Panc1 (cell line): ENCODE data around the gene NEK1. TPM values are rescaled to one million over a fixed set of nuclear protein-coding genes. Genes with fewer than 3 reads are reported as not detected.
A peak's percentile ranks its signal among the peaks of the same experiment; 100 is the strongest.

Experiments used
- ATAC-seq: fragments of 200-7000 bp; cut with Tn5 transposase; 2 replicates; pipeline ENCODE4 v1.9.1; 2020; ENCODE audit warnings: mild to moderate bottlenecking, moderate library complexity
- BruUV-seq: library from RNA; stranded (reverse); fragments of 400-500 nt; replicated peaks from 2 replicates; lab custom pipeline; 2021; lab: Mats Ljungman, UMichigan
- CTCF ChIA-PET: fragments of 300-600 bp; sonication (Branson Sonifier 250); formaldehyde crosslinking; loops from one replicate; lab custom pipeline; 2022; ENCODE audit warnings: antibody characterized with exemption; lab: Charles Lee
- POLR2A ChIA-PET: fragments of 300-600 bp; sonication (Branson Sonifier 250); formaldehyde crosslinking; loops from one replicate; lab custom pipeline; 2022; ENCODE audit warnings: antibody characterized with exemption; lab: Charles Lee
- DNase-seq: peaks from one replicate; pipeline ENCODE4 v3.0.0-alpha.2; 2010; ENCODE audit warnings: low read depth, low spot score
- H3K27ac ChIP-seq: 2 replicates; pipeline ENCODE4 v1.5.1; 2011; ENCODE audit warnings: mild to moderate bottlenecking, low read length, inconsistent platforms
- H3K27me3 ChIP-seq: fragments of 200-500 bp; sonication (Bioruptor generic); 2 replicates; pipeline ENCODE4 v1.6.0; 2014; ENCODE audit warnings: low read length, inconsistent platforms; ENCODE audit not compliant: control insufficient read depth, insufficient read depth
- H3K36me3 ChIP-seq: fragments of 200-500 bp; sonication (Bioruptor generic); 2 replicates; pipeline ENCODE4 v1.5.1; 2014; ENCODE audit warnings: inconsistent platforms, mild to moderate bottlenecking, low read length, moderate library complexity; ENCODE audit not compliant: control insufficient read depth, insufficient read depth
- H3K4me1 ChIP-seq: 2 replicates; pipeline ENCODE4 v1.5.1; 2011; ENCODE audit warnings: inconsistent platforms, mild to moderate bottlenecking, low read length, moderate library complexity; ENCODE audit not compliant: control insufficient read depth, insufficient read depth
- H3K4me3 ChIP-seq, 2 experiments: 2 replicates each; pipeline ENCODE4 v1.5.1; 2011 to 2012; ENCODE audit warnings: low read depth in 2 of 2, low read length in 2 of 2, mild to moderate bottlenecking in 2 of 2, inconsistent platforms in 1 of 2, moderate library complexity in 1 of 2
- H3K9me3 ChIP-seq: fragments of 200-500 bp; sonication (Bioruptor generic); 2 replicates; pipeline ENCODE4 v1.5.1; 2014; ENCODE audit warnings: low read depth, mild to moderate bottlenecking, inconsistent platforms, low read length, moderate library complexity; ENCODE audit not compliant: control insufficient read depth, insufficient read depth
- POLR2AphosphoS5 ChIP-seq: IDR thresholded peaks from 2 replicates; pipeline ENCODE4 v1.6.1; 2012; ENCODE audit warnings: mild to moderate bottlenecking, low read depth, low read length, moderate library complexity
- SIN3A ChIP-seq: IDR thresholded peaks from 2 replicates; pipeline ENCODE4 v1.6.1; 2012; ENCODE audit warnings: low read depth, mild to moderate bottlenecking, low read length, moderate library complexity, borderline replicate concordance; ENCODE audit not compliant: insufficient read depth
- TCF7L2 ChIP-seq: IDR thresholded peaks from 2 replicates; pipeline ENCODE4 v1.6.1; 2011; ENCODE audit warnings: mild to moderate bottlenecking, low read depth, low read length, inconsistent platforms
- in situ Hi-C: cut with HindIII; loops from 2 replicates; pipeline ENCODE4 v1.10.0; 2016; ENCODE audit warnings: low sequenced_read_pairs, low pct_unique_long_range_greater_than_20kb
- intact Hi-C: fragments of 100-400 bp; cut with micrococcal nuclease; formaldehyde crosslinking; loops from one replicate; pipeline ENCODE4 v1.10.0; 2022; ENCODE audit not compliant: unreplicated experiment
- total RNA-seq: library from RNA; stranded (reverse); gene quantifications from one replicate; pipeline ENCODE4 v1.2.1, GENCODE V29; 2021; ENCODE audit not compliant: unreplicated experiment
- TF ChIP-seq, protein P1 (sequence below): fragments of 450-650 bp; IDR thresholded peaks from 2 replicates; pipeline ENCODE4 v1.5.1; 2017; ENCODE audit warnings: mild to moderate bottlenecking
- TF ChIP-seq, protein P2 (sequence below), 2 experiments: IDR thresholded peaks; 2 replicates each; pipeline ENCODE4 v1.6.1; 2011 to 2012; ENCODE audit warnings: low read depth in 2 of 2, control low read depth in 1 of 2, low read length in 1 of 2, mild to moderate bottlenecking in 1 of 2, moderate library complexity in 1 of 2; ENCODE audit not compliant: insufficient read depth in 1 of 2

The NEK1 gene
- total RNA-seq, 1 experiment from 2014 or later: 9.2 TPM

DNA sequence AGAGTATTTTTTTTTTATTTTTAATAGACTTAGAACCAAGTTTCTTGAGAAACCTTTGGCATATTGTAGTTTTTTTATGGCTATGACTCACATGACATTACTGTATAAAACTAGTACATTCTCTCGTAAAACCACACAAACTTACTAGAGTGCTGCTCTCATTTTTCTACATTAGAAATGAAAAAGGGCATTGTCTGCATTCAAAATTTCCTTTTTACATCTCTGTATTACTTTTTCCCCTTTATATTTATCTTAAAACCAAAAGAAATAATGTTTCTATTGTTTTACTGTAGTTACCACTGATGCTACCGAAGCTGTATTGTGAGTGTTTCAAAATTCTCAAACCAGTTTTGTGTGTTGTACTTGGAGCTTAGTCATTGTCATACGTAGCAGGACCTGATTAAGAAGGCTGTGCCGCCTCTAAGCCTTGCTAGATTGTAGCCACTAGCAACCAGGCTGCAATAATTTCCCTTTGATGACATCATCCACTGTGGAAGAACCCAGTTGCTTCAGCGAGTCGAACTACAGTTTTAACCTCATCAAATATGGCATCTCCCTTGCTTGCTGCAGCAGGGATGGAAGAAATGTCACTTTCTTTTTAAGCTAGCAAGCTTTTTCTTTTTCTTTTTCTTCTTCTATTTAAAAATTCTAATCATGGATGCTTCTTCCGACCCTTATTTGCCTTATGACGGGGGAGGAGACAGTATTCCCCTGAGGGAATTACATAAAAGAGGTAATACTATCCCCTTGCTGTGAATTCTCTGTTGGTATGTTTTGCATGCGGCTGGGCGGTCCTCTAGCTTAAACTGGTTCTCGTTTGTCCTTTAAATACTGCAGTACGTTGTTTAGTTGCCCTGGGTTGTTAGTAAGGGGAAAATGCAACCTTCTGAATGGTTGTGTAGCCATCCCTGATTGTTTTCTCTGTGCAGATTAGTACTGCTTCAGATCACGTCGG, 47.6 kb upstream of the NEK1 start:
- intact Hi-C loops: no loop called here
- Histone ChIP-seq H3K27ac (peak overlapping the region; percentile 89), H3K36me3 (no peaks in the 10 kb centered on the region), H3K4me3 (peak overlapping the region; percentile 56 to 63), H3K4me1 (peaks cover 14% of the 10 kb centered on the region), H3K9me3 (no peaks in the 10 kb centered on the region), H3K27me3 (no peaks in the 10 kb centered on the region)
- DNase-seq (peak; percentile 91), ATAC-seq (peak; percentile 97)
- ChIA-PET CTCF (no interaction called here), POLR2A (no interaction called here)
- BruUV-seq: no TSS peak
- peak; percentile 78 for TF ChIP-seq TCF7L2
- TF ChIP-seq, protein P1, sequence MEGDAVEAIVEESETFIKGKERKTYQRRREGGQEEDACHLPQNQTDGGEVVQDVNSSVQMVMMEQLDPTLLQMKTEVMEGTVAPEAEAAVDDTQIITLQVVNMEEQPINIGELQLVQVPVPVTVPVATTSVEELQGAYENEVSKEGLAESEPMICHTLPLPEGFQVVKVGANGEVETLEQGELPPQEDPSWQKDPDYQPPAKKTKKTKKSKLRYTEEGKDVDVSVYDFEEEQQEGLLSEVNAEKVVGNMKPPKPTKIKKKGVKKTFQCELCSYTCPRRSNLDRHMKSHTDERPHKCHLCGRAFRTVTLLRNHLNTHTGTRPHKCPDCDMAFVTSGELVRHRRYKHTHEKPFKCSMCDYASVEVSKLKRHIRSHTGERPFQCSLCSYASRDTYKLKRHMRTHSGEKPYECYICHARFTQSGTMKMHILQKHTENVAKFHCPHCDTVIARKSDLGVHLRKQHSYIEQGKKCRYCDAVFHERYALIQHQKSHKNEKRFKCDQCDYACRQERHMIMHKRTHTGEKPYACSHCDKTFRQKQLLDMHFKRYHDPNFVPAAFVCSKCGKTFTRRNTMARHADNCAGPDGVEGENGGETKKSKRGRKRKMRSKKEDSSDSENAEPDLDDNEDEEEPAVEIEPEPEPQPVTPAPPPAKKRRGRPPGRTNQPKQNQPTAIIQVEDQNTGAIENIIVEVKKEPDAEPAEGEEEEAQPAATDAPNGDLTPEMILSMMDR: no peak
- in situ Hi-C loops: no loop called here

DNA sequence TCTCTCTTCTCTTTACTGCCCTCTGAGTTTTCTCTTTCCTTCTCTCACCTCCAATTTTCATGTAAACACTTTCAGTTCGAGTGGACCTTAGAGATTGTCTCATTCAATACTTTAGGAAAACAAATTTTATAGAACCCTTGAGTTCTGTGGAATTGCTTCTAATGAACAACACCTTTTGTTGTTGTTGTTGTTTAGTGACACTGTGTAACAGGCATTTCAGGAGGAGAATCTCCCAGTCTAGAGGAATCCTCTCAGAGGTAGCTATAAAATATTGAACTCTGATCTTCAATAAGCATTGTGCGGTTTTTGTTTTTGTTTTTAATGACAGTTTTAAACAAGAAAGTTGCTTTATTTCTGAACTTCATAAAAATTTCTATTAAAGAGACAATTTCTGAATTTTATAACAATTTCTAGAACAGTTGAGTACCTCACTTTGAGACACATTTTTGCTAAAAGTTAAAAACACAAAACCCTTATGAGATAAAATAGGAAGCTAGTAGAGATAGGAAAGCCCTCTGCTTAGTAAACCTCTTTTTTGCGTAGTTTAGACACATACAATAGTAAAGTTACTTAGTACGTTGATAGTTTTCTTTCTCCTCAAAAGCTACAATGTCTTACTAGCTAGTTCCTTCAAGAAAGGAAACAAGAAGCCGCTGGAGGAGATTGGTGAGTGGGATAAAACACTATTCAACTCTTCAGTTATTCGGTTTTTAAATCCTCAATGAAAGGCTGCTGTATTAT, 46.8 kb upstream of the NEK1 start:
- POLR2A ChIA-PET: interaction anchor here (0.5 kb wide), 1 partner anchor 32 kb away, joined by 3 read pairs; no protein-coding TSS in a partner anchor
- BruUV-seq: TSS peak; percentile 99
- intact Hi-C loops: no loop called here
- ATAC-seq (no peak), DNase-seq (no peak)
- H3K36me3 ChIP-seq: no peaks in the 10 kb centered on the region
- no peaks in the 10 kb centered on the region for H3K9me3 ChIP-seq
- H3K27ac ChIP-seq: peak overlapping the region; percentile 89
- peaks cover 14% of the 10 kb centered on the region for H3K4me1 ChIP-seq
- peak overlapping the region; percentile 56 to 63; a peak in 3 of 4 replicates for H3K4me3 ChIP-seq
- CTCF ChIA-PET: no interaction called here
- no peaks in the 10 kb centered on the region for H3K27me3 ChIP-seq
- in situ Hi-C loops: no loop called here
- TF ChIP-seq TCF7L2 (no peak), SIN3A (no peak), POLR2AphosphoS5 (no peak)
- TF ChIP-seq, protein P1: no peak
- TF ChIP-seq, protein P2, sequence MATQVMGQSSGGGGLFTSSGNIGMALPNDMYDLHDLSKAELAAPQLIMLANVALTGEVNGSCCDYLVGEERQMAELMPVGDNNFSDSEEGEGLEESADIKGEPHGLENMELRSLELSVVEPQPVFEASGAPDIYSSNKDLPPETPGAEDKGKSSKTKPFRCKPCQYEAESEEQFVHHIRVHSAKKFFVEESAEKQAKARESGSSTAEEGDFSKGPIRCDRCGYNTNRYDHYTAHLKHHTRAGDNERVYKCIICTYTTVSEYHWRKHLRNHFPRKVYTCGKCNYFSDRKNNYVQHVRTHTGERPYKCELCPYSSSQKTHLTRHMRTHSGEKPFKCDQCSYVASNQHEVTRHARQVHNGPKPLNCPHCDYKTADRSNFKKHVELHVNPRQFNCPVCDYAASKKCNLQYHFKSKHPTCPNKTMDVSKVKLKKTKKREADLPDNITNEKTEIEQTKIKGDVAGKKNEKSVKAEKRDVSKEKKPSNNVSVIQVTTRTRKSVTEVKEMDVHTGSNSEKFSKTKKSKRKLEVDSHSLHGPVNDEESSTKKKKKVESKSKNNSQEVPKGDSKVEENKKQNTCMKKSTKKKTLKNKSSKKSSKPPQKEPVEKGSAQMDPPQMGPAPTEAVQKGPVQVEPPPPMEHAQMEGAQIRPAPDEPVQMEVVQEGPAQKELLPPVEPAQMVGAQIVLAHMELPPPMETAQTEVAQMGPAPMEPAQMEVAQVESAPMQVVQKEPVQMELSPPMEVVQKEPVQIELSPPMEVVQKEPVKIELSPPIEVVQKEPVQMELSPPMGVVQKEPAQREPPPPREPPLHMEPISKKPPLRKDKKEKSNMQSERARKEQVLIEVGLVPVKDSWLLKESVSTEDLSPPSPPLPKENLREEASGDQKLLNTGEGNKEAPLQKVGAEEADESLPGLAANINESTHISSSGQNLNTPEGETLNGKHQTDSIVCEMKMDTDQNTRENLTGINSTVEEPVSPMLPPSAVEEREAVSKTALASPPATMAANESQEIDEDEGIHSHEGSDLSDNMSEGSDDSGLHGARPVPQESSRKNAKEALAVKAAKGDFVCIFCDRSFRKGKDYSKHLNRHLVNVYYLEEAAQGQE (IDR thresholded peaks at IDR 0.05; ENCODE audit: insufficient read depth in 1 of 2, low read depth in 2 of 2, low read length in 1 of 2): no peak
